HG03103 (cell line): ENCODE results near the gene KHK.
"Not testable (repeated sequence)": the region's sequence is repeated elsewhere in the genome, so short reads cannot be mapped to it uniquely, and the experiment has no call there.

Experiments
- ATAC-seq: cut with Tn5 transposase; IDR thresholded peaks from one replicate; pipeline ENCODE4 v1.9.1; 2021; ENCODE audit warnings: low read depth; ENCODE audit not compliant: unreplicated experiment

Gene KHK

DNA sequence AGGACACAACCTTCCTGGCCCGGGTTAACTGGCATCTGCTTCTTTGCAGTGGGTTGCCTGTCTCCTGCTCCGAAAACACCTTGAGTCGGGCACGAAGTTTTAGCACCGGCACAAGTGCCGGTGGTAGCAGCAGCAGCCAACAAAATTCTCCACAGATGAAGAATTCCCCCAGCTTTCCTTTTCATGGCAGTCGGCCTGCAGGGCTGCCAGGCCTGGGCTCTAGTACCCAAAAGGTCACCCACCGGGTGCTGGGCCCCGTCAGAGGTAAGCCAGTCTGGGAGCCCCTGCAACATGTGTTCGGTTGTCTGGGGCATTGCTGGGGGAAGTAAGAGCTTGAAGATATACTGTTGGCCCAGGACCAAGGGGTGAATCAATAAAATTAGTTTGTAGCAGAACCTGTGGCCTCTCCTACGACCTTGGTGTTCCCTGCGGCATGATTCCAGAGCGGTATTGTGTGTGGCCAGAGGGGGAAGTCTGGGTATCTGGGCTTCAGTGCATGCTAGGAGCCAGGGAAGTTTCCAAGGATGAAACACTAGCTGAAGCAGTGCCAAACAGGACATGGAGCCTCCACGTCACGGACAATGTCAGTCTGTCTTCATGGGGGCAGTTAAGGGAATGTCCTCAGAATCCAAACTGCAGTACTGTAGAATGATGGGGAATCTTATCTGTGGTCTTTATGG is 27.3 kb upstream of the KHK start:
- ATAC-seq = no peak

DNA sequence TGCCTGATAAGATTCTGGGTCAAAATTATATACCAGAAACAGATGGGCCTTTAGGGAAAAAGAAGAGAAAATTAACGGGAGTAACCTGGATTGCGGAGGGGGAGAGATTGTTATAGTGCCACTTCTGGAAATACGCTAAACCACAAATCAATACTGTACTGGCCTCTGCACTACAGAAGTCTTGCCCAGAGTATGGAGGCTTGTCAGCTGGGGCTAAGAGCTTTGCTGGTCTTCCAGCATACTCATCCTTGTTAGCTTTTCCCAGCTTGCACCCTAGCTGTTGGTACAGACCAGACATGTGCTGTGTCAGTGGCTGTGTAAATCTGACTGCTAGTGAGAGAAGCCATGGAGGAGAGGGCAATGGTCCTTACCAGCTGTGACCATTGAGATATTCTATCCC is 26.2 kb upstream of the KHK start:
- no peak for ATAC-seq

DNA sequence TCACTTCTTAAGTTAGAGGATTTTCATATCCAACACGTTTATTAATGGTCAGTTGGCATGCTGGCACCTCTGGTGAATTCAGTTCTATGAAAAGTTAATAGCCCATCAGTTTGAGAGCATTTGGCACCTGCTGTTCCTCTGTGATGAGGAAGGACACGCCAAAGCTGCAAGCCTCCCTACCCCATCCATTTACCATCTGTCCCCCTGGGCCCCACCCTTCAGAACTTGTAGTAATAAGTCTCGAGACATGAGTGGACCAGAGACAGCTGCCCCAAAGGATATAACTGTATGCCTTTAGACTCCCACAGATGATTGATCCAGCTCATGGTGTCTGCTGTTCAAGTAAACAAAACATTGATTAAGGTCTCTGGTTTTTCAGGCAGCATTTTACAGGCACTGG is 21.4 kb upstream of the KHK start:
- no peak for ATAC-seq

DNA sequence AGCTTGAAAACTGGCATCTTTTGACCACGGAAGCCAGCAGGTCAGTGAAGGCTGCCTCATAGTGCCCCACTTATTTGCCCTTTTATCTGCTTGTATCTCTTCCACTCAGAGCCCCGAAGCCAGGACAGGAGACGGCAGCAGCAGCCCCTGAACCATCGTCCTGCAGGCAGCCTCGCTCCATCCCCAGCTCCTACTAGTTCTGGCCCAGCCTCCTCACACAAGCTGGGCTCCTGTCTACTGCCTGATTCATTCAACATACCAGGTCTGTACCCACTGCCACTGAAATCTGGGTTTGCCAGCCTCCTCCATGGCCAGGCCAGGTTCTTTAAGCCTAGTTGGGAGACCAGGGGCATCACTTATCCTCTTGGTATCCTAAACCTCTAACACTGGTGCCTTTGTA is 19.2 kb upstream of the KHK start:
- ATAC-seq = no peak

DNA sequence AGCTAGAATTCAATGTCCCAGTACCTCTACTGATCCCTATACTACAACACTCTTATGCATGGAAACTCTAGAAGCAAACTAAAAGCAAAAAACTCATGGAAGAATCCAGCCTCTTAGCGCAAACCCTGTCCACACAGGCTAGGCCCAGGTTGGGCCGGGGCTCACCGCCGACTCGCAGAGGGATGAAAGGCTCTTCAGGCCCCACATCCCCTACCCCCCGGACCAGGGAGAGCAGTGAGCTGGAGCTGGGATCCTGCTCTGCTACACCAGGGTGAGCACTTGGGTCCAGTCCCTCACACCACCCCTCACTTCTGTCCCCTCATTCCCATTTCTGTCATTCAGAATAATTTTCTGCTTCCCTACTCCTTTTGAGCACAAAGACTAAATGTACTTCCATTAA is 17.1 kb upstream of the KHK start:
- ATAC-seq = no peak

DNA sequence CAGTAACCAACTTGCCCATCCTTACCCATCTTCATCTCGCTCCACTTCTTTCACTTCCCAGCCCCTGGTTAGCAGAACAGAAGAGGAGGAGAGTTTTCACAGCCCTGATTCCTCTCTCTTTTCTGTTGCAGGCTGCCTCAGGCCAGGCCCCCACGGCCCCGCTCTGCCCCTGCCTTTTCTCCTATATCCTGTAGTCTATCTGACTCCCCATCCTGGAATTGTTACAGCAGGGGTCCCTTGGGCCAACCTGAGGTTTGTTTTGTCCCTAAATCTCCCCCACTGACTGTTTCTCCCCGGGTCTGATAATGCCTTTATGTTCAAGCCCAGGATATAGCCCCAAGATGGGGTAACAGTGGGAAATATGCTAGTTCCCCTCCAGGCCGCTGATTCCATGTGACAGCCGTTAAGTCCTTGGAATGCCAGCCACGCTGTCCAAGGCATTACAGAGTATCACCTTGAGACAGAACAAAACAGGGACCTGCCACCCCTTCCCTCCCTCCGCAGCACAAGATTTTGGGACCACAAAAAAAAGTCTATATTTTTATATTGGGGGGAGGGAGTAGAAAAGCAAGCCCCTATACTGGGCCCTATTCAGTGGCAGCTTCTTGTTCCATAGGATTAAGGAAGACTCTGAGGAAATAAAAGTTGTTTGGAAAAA is 16.5 kb upstream of the KHK start:
- ATAC-seq = no peak

DNA sequence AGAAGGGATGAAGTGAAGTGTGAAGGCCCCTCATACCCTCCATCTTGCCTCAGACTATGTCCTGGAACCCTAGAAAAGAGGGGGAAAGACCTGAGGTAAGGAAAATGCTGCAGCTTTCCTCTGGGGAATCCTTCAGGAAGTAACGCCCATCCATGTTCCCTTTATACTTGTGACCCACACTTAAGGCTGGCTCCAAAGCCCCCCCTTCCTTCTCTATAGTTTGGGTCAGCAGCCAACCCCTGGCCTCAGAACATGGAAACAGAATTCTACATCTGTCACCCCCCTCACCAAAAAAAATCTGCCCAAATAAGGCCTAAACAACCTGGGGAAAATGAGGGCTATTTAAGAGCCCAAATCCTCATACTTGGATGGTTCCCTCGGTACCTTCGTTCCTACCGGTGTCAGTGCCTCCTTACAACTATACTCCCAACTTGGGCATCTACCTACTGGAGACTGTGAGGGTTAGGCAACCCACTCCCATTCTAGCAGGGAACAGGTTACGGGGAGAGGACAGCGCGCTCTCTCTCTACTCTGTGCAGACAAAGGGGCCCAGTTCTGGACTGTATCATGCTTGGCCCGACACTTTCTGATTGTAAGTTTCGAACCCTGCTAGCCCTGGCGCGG is 15.8 kb upstream of the KHK start:
- no peak for ATAC-seq

DNA sequence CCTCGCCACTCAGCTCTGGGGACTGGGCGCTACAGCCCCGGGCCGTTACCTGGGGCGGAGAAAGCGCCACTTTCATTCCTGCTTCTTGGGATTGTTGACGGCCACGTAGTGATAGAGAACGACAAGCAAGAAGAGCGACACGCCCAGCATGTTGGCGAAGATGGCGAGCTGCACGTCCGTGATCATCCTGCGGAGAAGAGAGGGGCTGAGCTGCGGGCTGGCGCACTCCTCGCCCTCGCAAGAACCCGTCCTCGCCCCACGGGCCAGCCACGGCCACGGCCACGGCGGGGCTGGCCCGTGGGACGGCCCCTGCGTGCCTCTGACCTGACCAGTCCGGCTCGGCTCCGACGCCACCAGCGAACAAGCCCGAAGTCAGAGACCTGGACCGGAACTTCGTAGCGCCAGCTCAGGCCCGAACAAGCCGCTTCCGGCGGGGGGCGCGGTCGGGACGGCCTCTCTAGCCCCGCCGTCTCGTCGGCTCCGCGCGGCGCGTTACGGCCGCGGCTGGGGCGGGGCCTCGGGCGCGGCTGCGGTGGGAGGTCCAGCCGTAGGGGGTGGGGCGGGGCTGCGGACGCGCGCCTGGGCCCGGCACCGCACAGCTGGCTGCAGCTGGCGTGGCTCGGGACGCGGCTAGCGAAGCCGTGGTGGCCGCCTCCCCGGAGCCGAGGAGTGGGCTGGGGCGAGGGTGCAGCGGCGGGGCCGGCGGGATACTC is 15.1 kb upstream of the KHK start, which contains the start of gene OST4:
Gene OST4 (minus strand): TSS at position 378 of the 713 bp plus-strand sequence.
- ATAC-seq = peak; percentile 83

DNA sequence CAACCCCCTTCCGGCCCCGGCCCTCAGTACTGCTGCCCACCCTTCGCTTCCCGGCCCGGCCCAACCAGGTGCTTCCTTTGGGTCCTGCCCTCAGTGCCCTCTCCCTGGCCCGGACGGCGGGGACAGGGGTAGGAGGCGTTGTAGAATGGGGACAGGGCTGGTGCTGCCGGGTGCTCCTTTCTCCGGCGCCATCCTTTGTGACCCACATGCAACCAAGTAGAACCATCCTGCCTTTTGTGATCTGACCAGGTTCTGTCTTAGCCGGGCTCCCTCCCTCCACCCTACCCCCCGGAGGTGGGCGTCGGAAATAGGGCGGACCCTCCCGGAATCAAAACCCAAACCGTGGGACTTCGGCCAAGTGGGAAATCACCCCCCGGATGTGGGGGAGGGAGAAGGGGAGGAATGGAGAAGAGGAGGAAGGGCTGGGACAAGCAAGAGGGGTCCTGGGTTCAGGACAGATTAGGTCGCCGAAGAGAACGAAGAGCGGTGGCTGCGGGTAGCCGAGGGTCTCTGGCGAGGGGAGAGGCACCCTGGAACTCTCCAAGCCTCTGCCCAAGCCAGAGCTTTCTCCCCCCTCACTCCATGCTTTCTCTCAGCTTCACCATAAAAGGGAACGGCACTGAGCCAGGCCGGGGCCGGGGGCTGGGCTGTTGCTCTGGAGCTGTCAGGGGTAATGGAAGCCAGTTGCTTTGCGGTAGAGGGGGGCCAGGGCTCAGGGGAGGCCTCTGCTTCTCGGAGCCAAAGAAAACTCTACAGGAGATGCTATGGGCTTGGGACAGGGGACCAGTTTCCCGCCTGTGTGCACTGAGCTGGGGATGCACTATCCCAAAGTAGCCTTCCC is 14.4 kb upstream of the KHK start:
- no peak for ATAC-seq

DNA sequence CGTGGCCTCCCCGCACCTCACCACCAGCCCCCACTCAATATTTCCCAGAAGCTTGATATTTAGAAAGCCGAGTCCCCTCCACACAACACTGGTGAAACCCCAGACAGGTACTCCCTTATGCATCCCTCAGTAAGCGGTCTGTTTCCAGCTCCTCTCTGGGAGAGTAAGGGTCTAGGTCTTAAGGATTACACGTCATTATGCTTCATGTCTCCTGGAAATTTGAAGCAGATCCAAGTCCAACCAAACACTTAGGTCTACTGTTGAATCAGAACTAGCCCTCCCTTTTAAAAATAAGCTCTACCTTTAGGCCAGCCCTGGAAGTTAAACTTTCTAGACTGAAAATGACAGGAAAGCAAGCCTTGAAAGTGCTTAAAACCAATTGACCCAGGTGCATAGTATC is 13.7 kb upstream of the KHK start:
- no peak for ATAC-seq

DNA sequence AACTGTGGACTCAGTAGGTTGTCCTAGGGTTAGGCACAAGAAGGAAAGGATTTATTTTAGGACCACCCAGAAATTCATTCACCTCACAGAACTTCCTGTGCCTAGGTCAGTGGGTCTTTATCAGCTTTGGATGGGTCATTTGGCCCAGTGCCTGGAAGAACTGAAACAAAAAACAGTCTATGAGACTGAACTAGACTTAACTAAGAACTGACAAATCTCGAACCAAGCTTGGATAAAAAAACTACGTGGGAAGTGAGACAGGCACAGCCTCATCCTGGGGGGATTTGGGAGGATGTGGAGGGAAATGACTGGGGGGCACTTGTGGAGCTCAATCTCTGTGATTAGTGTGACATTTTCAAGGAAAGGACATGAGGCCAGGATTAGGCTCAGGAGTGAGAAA is 12.8 kb upstream of the KHK start:
- no peak for ATAC-seq

DNA sequence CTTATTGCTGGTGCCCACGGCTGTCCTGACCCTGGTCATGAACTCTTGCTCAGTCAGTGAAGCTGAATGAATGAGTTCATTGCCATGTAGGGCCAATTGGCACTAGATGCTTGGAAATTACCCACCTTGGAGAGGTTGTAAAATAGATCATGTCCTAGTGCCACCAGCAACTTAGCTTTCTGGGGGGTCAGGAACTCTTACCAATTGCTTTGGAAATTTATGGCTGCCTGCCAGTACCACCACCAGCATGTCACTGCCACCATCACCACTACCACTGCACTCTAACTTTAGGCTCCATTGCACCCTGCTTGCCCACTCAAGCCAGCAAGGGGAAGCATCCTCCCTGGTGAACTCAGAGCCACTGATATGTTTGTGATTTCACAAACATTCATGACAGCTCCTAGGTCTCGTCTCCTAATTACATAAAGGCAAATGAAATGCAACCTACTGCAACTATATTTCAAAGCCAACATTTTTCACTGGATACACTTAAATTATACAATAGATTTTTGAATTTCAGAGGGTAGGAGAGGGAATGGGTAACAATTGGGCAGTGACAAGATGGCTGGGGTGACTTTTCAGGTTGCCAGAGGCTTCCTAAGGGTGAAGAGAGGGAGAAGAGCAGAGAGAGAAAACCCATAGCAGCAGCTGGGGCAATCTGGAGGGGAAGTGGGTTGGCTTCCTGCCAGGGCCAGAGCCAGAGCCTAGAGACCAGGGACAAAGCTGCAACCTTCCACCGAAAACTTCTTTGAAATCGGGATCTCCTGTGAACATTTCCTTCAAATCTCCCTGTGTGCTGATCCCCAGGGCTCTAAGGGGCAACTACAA is 11.6 kb upstream of the KHK start:
- ATAC-seq = no peak

DNA sequence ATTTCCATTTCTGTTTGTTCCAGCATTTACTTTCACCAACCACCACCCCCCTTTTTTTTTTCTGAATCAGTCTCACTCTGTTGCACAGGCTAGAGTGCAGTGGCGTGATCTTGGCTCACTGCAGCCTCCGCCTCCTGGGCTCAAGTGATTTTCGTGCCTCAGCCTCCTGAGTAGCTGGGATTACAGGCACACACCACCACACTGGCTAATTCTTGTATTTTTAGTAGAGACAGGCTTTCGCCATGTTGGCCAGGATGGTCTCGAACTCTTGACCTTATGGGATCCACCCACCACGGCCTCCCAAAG is 11.1 kb upstream of the KHK start:
- not testable (repeated sequence) for ATAC-seq

DNA sequence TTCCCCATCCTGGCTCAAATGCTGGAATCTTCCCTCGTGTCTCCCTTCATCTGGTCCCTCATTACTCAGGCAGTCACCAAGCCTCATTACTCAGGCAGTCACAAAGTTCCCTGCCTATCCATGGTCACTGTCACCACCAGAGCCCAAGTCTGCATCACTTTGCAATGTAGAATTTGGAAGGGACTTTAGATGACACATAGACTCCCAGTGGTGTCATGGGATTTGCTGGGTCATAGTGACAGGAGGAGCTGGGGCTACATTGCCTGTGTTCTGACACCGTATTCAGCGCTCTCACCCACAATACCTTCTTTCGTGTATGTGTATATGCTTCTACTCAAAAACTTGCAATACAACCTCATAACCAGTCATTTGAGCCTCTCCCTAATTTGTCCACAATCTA is 10.2 kb upstream of the KHK start:
- no peak for ATAC-seq

DNA sequence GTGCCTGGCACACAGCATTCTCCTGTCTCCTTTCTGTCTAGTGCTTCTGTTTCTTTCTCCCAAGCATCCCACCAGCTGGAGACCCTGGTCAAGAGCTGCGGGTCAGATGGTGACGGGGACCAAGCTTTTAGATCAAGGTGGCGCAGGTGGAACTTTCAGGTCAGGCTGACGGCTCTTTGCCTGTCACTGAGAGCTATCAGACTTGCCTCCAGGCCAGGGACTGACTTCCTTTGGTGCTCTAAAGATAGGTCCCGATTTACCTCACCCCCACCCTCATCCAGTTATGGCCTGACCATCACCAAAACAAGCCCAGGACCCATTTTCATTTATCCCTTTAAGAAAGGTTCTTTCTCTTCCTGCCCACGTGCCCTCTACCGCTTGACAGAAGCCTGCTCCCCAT is 9.3 kb upstream of the KHK start:
- no peak for ATAC-seq

DNA sequence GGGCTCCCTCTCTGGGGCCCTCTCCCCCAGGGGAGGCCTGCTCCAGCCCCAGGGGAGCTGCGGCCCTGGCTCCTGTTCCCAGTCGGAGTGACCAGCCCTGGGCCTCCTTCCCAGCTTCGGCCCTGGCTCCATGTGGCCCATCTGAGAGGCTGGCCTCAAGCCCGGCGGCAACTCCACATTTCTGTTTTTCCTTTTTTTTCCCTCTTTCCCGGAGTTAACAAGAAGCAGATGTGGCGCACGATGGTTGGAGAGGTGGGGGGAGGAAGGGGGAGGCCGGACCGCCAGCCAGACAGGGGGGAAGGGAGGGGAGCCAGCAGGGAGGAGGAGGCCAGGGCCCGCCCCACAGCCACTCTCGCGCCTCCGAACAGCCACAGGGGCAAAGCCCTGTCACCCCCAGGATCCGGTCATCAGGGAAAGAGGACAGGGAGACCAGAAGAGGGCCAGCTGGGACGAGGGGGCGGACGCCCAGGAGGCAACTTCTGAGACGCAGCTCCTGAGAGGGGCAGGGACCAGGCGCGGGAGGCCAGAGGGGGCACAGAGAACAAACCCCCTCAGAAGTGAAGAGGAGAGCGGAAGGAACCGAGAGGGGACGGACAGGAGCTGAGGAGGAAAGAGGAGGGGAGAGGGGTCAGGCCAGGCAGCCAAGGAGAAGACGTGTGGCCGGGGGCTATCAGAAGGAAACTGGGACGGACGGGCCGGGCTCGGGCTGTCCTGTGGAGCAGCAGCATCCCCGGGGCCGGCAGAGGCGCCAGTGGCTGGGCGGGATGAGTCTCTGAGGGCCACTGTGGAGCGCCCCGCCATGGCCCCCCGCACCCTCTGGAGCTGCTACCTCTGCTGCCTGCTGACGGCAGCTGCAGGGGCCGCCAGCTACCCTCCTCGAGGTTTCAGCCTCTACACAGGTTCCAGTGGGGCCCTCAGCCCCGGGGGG is 8.0 kb upstream of the KHK start, which contains the start of gene EMILIN1:
Gene EMILIN1 (plus strand): TSS at position 349 of the 928 bp plus-strand sequence. CDS start 451 bp downstream, at position 800.
- no peak for ATAC-seq

DNA sequence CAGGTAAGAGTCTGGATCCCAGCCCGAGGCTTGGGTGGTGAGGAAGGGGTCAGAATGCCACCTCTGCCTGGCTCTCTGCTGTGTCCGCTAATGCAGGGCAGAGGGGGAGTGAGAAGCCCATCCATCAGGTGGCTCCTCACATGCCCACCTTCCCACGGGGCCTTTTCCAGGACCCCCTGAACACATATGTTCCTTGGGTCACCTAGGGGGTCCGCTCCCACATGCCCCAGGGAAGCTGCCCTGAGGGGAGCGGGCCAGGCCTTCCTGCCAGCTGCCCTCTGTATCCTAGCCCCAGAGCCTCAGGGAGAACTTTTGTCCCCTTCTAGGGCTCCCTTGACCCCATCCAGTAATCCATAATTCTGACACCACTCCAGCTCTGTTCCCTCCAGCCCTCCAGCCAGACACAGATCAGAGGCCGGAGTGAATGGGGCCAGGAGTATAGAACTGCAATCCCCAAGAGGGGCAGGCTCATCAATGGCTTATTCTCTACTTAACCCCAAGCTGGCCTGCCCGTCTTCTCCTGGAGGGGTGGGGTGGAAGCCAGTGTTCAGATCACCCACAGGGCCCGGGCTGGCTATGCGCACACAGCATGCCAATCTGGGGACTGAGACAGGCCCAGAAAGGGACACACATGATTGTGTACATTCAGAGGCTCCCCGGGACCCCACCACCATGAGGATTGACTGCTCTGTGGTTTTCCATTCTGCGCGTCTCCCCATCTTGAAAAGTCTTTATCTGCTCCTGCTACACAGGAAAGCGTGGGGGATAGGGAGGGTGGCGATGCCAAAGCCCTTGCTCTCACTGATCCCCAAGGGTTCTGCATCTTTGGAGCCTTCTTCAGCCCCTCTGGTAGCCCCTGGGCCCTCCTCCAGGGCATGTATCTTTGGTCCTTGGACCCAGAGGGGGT is 7.1 kb upstream of the KHK start:
- no peak for ATAC-seq

DNA sequence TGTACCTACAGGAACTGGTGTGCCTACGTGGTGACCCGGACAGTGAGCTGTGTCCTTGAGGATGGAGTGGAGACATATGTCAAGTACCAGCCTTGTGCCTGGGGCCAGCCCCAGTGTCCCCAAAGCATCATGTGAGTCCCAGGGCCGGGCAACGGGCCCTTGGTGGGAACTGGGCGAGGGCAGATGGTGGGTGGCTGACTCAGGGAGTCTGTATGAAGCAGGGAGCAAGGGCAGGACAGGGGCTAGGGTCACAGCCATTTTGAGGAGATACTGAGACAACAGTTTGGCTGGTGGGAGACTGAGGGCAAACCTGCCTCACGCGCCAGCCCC is 6.5 kb upstream of the KHK start:
- ATAC-seq = no peak
